ENCODE data around the gene ZFP36.

- TF ChIP-seq, protein P1, sequence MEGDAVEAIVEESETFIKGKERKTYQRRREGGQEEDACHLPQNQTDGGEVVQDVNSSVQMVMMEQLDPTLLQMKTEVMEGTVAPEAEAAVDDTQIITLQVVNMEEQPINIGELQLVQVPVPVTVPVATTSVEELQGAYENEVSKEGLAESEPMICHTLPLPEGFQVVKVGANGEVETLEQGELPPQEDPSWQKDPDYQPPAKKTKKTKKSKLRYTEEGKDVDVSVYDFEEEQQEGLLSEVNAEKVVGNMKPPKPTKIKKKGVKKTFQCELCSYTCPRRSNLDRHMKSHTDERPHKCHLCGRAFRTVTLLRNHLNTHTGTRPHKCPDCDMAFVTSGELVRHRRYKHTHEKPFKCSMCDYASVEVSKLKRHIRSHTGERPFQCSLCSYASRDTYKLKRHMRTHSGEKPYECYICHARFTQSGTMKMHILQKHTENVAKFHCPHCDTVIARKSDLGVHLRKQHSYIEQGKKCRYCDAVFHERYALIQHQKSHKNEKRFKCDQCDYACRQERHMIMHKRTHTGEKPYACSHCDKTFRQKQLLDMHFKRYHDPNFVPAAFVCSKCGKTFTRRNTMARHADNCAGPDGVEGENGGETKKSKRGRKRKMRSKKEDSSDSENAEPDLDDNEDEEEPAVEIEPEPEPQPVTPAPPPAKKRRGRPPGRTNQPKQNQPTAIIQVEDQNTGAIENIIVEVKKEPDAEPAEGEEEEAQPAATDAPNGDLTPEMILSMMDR (IDR thresholded peaks at IDR 0.05) = no peak
- TF ChIP-seq POLR2A (IDR thresholded peaks at IDR 0.05) = no peak
Measured at GRCh38 chr19:39430675-39431593, 24.3 kb downstream of the ZFP36 start.

Measured in adrenal gland (tissue), 5 donors.